ENCODE results near the gene ADGRD1.
A peak's percentile ranks its signal among the peaks of the same experiment; 100 is the strongest.

The ADGRD1 gene

DNA sequence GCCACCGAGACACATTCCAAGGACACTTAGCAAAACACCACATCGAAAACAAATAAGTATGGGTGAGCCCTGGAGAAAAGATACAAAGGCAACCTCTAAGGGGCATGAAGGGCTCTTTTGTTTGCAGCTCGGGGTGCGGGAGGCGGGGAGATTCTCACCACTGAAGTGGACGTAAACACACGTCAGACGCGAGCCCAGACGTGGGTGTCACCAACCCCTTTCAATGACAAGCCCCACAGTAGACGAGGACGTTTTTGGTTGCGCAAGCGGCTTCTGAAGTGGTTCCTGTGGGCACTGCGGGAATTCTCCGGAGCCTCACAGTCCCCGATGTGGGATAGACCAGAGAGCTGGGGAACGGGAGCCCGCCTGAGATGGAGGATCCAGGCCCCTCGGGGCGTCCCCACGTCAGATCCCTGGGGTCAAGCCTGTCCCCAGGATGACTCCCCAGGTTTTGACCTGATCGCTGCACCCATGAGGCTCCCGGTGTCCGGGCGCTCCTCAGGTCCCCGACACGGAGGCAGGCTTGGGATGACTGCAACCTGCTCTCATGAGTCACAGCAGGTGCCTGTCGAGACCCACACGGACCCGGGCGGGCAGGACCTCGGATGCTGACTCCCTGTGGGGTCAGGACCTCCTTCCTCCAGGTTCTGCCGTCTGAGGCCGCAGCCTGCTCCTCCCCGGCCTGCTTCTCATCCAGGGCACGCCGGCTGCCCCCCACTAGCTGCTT, 20.3 kb upstream of the ADGRD1 start:
- WGBS, result 81% methylated on average over 37 of the region's 38 CpGs
- no peak overlapping the region for H2BK120ac ChIP-seq (ENCODE audit: low read depth, low read length)
- no peak overlapping the region for H2BK15ac ChIP-seq (ENCODE audit: low read depth, poor library complexity, severe bottlenecking)
- no peak overlapping the region for H3K27ac ChIP-seq (ENCODE audit: low read length, poor library complexity, severe bottlenecking)
- H3K18ac ChIP-seq (ENCODE audit: low read depth in 1 of 2, low read length in 2 of 2), result no peak overlapping the region
- peak overlapping the region in 1 of 2 experiments; percentile 54 for H3K4me3 ChIP-seq (ENCODE audit: insufficient read depth in 1 of 2, low read depth in 1 of 2, low read length in 2 of 2)
- no peak overlapping the region for H2BK12ac ChIP-seq (ENCODE audit: low read length in 2 of 2)
- no peaks in the 10 kb centered on the region for H3K79me1 ChIP-seq (replicated peaks; ENCODE audit: low read length, poor library complexity, severe bottlenecking)
- no peak overlapping the region for H2AK5ac ChIP-seq (ENCODE audit: low read length, severe bottlenecking)
- H3K4ac ChIP-seq (ENCODE audit: low read depth in 1 of 2, low read length in 2 of 2), result no peak overlapping the region
- no peak overlapping the region for H3K4me2 ChIP-seq (ENCODE audit: low read length, poor library complexity, severe bottlenecking)
- H3K27me3 ChIP-seq (ENCODE audit: control insufficient read depth in 1 of 2, insufficient read depth in 1 of 2, low read length in 2 of 2), result peaks cover 0 to 8% of the 10 kb centered on the region in 2 experiments
- H3K23ac ChIP-seq (ENCODE audit: low read length in 2 of 2), result no peak overlapping the region
- H2AFZ ChIP-seq (ENCODE audit: low read depth, low read length), result no peak overlapping the region
- no peaks in the 10 kb centered on the region for H3K36me3 ChIP-seq (ENCODE audit: control insufficient read depth in 1 of 2, insufficient read depth in 2 of 2, low read depth in 1 of 2, low read length in 2 of 2)
- H3K4me1 ChIP-seq (ENCODE audit: control insufficient read depth, insufficient read depth, low read depth, low read length), result no peaks in the 10 kb centered on the region
- no peak overlapping the region for H2BK5ac ChIP-seq (ENCODE audit: low read depth, low read length, poor library complexity, severe bottlenecking)
- H4K8ac ChIP-seq (ENCODE audit: low read length), result no peak overlapping the region
- H3K9ac ChIP-seq (ENCODE audit: low read length), result peak overlapping the region; percentile 67
- H4K91ac ChIP-seq (ENCODE audit: low read length), result no peak overlapping the region
- DNase-seq, result no peak
- no peak overlapping the region for H3K14ac ChIP-seq (ENCODE audit: low read length in 2 of 2)
- peaks cover 19% of the 10 kb centered on the region for H3K9me3 ChIP-seq (ENCODE audit: control insufficient read depth, low read length)

DNA sequence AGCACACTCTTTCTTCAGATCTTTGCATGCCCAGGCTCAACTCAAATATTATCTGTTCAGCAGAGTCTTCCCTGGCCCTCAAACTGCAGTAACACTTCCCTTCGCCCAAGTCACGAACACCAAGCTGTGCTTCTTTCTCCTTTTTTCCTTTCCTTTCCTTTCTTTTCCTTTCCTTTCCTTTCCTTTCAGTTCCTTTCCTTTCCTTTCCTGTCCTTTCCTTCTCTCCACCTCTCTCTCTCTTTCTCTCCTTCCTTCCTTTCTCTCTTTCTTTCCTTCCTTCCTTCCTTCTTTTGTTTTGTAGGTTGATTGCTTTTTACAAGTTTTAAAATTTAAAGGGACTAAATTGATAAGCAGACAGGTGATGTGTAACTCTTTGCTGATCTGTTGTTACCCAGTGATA, 19.0 kb upstream of the ADGRD1 start:
- H2BK12ac ChIP-seq (ENCODE audit: low read length in 2 of 2), result no peak overlapping the region
- 98% methylated on average over 2 of the region's 2 CpGs for WGBS

DNA sequence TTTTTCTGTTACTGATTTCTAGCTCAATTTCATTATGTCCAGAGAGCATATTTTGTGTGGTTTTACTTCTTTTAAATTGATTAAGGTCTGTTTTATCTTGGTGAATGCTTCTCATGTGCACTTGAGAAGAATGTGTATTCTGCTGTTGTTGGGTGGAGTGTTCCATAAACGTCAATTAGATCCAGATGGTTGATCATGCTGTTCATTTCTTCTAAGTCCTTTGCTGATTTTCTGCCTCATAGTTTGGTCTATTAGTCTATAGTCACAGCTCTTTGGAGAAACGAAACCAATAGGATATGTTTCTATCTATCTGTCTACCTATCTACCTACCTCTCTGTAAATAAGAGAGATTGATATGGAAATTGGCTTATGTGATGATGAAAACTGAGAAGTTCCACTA, 17.1 kb upstream of the ADGRD1 start:
- Histone ChIP-seq H3K9ac (ENCODE audit: low read length) (peak overlapping the region; percentile 29), H3K27me3 (ENCODE audit: control insufficient read depth in 1 of 2, insufficient read depth in 1 of 2, low read length in 2 of 2) (no peaks in the 10 kb centered on the region), H2AFZ (ENCODE audit: low read depth, low read length) (no peak overlapping the region), H3K18ac (ENCODE audit: low read depth in 1 of 2, low read length in 2 of 2) (no peak overlapping the region), H3K4me3 (ENCODE audit: insufficient read depth in 1 of 2, low read depth in 1 of 2, low read length in 2 of 2) (peak overlapping the region in 1 of 2 experiments; percentile 40), H2AK5ac (ENCODE audit: low read length, severe bottlenecking) (no peak overlapping the region), H2BK120ac (ENCODE audit: low read depth, low read length) (no peak overlapping the region), H3K4me2 (ENCODE audit: low read length, poor library complexity, severe bottlenecking) (no peak overlapping the region), H2BK5ac (ENCODE audit: low read depth, low read length, poor library complexity, severe bottlenecking) (no peak overlapping the region), H2BK12ac (ENCODE audit: low read length in 2 of 2) (no peak overlapping the region), H3K79me1 (replicated peaks; ENCODE audit: low read length, poor library complexity, severe bottlenecking) (no peaks in the 10 kb centered on the region), H4K8ac (ENCODE audit: low read length) (no peak overlapping the region), H2BK15ac (ENCODE audit: low read depth, poor library complexity, severe bottlenecking) (no peak overlapping the region), H4K91ac (ENCODE audit: low read length) (no peak overlapping the region), H3K9me3 (ENCODE audit: control insufficient read depth, low read length) (peaks cover 30% of the 10 kb centered on the region), H3K4ac (ENCODE audit: low read depth in 1 of 2, low read length in 2 of 2) (no peak overlapping the region), H3K4me1 (ENCODE audit: control insufficient read depth, insufficient read depth, low read depth, low read length) (no peaks in the 10 kb centered on the region), H3K36me3 (ENCODE audit: control insufficient read depth in 1 of 2, insufficient read depth in 2 of 2, low read depth in 1 of 2, low read length in 2 of 2) (no peaks in the 10 kb centered on the region), H3K23ac (ENCODE audit: low read length in 2 of 2) (no peak overlapping the region), H3K14ac (ENCODE audit: low read length in 2 of 2) (no peak overlapping the region), H3K27ac (ENCODE audit: low read length, poor library complexity, severe bottlenecking) (no peak overlapping the region)
- no peak for DNase-seq
- 71% methylated on average over 1 of the region's 2 CpGs for WGBS

More for the DNA sequence above, 19.0 kb upstream of the ADGRD1 start:
- Histone ChIP-seq H3K14ac (ENCODE audit: low read length in 2 of 2) (no peak overlapping the region), H3K79me1 (replicated peaks; ENCODE audit: low read length, poor library complexity, severe bottlenecking) (no peaks in the 10 kb centered on the region), H4K8ac (ENCODE audit: low read length) (no peak overlapping the region), H2AFZ (ENCODE audit: low read depth, low read length) (no peak overlapping the region), H3K4me3 (ENCODE audit: insufficient read depth in 1 of 2, low read depth in 1 of 2, low read length in 2 of 2) (no peak overlapping the region), H2AK5ac (ENCODE audit: low read length, severe bottlenecking) (no peak overlapping the region), H2BK120ac (ENCODE audit: low read depth, low read length) (no peak overlapping the region), H3K23ac (ENCODE audit: low read length in 2 of 2) (no peak overlapping the region), H3K18ac (ENCODE audit: low read depth in 1 of 2, low read length in 2 of 2) (no peak overlapping the region), H3K36me3 (ENCODE audit: control insufficient read depth in 1 of 2, insufficient read depth in 2 of 2, low read depth in 1 of 2, low read length in 2 of 2) (no peaks in the 10 kb centered on the region), H3K27me3 (ENCODE audit: control insufficient read depth in 1 of 2, insufficient read depth in 1 of 2, low read length in 2 of 2) (peaks cover 0 to 6% of the 10 kb centered on the region in 2 experiments), H2BK15ac (ENCODE audit: low read depth, poor library complexity, severe bottlenecking) (no peak overlapping the region), H3K4me2 (ENCODE audit: low read length, poor library complexity, severe bottlenecking) (no peak overlapping the region), H4K91ac (ENCODE audit: low read length) (no peak overlapping the region), H3K27ac (ENCODE audit: low read length, poor library complexity, severe bottlenecking) (no peak overlapping the region), H2BK5ac (ENCODE audit: low read depth, low read length, poor library complexity, severe bottlenecking) (no peak overlapping the region), H3K9me3 (ENCODE audit: control insufficient read depth, low read length) (peaks cover 19% of the 10 kb centered on the region), H3K4me1 (ENCODE audit: control insufficient read depth, insufficient read depth, low read depth, low read length) (no peaks in the 10 kb centered on the region), H3K4ac (ENCODE audit: low read depth in 1 of 2, low read length in 2 of 2) (no peak overlapping the region), H3K9ac (ENCODE audit: low read length) (no peak overlapping the region)
- no peak for DNase-seq

DNA sequence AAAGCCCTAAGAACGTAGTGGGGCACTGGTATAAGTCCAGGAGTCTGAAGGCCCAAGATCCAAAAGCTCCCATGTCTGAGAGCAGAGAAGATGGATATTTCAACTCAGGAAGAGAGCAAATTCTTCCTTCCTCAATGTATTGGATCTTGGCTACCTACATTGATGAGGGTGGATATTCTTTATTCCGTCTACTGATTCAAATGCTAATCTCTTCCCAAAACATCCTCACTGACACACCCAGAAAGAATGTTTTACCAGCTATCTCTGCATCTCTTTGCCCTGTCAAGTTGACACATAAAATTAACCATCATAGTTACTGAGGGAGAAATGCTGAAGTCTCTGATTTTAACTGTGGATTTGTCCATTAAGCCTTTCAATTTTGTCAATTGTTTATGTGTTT, 16.6 kb upstream of the ADGRD1 start:
- H3K4me1 ChIP-seq (ENCODE audit: control insufficient read depth, insufficient read depth, low read depth, low read length), result no peaks in the 10 kb centered on the region

More for the DNA sequence above, 16.6 kb upstream of the ADGRD1 start:
- Histone ChIP-seq H3K36me3 (ENCODE audit: control insufficient read depth in 1 of 2, insufficient read depth in 2 of 2, low read depth in 1 of 2, low read length in 2 of 2) (no peaks in the 10 kb centered on the region), H3K4me2 (ENCODE audit: low read length, poor library complexity, severe bottlenecking) (no peak overlapping the region), H2AFZ (ENCODE audit: low read depth, low read length) (no peak overlapping the region), H2BK12ac (ENCODE audit: low read length in 2 of 2) (no peak overlapping the region), H2BK15ac (ENCODE audit: low read depth, poor library complexity, severe bottlenecking) (no peak overlapping the region), H3K27ac (ENCODE audit: low read length, poor library complexity, severe bottlenecking) (no peak overlapping the region), H3K27me3 (ENCODE audit: control insufficient read depth in 1 of 2, insufficient read depth in 1 of 2, low read length in 2 of 2) (no peaks in the 10 kb centered on the region), H4K8ac (ENCODE audit: low read length) (no peak overlapping the region), H3K79me1 (replicated peaks; ENCODE audit: low read length, poor library complexity, severe bottlenecking) (no peaks in the 10 kb centered on the region), H3K4ac (ENCODE audit: low read depth in 1 of 2, low read length in 2 of 2) (no peak overlapping the region), H2BK5ac (ENCODE audit: low read depth, low read length, poor library complexity, severe bottlenecking) (no peak overlapping the region), H3K4me3 (ENCODE audit: insufficient read depth in 1 of 2, low read depth in 1 of 2, low read length in 2 of 2) (peak overlapping the region in 1 of 2 experiments; percentile 40), H3K18ac (ENCODE audit: low read depth in 1 of 2, low read length in 2 of 2) (no peak overlapping the region), H2AK5ac (ENCODE audit: low read length, severe bottlenecking) (no peak overlapping the region), H3K14ac (ENCODE audit: low read length in 2 of 2) (no peak overlapping the region), H3K9ac (ENCODE audit: low read length) (peak overlapping the region; percentile 29), H3K9me3 (ENCODE audit: control insufficient read depth, low read length) (peaks cover 30% of the 10 kb centered on the region), H2BK120ac (ENCODE audit: low read depth, low read length) (no peak overlapping the region), H3K23ac (ENCODE audit: low read length in 2 of 2) (no peak overlapping the region), H4K91ac (ENCODE audit: low read length) (no peak overlapping the region)
- 84% methylated on average over 1 of the region's 2 CpGs for WGBS
- DNase-seq, result no peak
